NCI-H2196 treated with DMSO at 0.1 percent for 48 hours (cell line): ENCODE results near the gene CAPN5.
"Not testable (repeated sequence)": the region's sequence is repeated elsewhere in the genome, so short reads cannot be mapped to it uniquely, and the experiment has no call there.

ENCODE experiments used
- DNase-seq: peaks from one replicate; lab custom pipeline; 2025; ENCODE audit not compliant: unreplicated experiment; lab: John Stamatoyannopoulos, UW

Gene CAPN5

GRCh38 chr11:77042111-77042726 lies 24.6 kb upstream of the CAPN5 start:
- no peak for DNase-seq

- DNase-seq: no peak
Observed at GRCh38 chr11:77044356-77044755, 22.4 kb upstream of the CAPN5 start.

GRCh38 chr11:77044886-77045285 lies 21.9 kb upstream of the CAPN5 start:
- no peak for DNase-seq

- no peak for DNase-seq
Observed at GRCh38 chr11:77046060-77046501, 20.7 kb upstream of the CAPN5 start.

- DNase-seq: peak; percentile 77
Observed at GRCh38 chr11:77047007-77047927, 19.5 kb upstream of the CAPN5 start.

GRCh38 chr11:77047928-77048446 lies 18.8 kb upstream of the CAPN5 start:
- not testable (repeated sequence) for DNase-seq

- DNase-seq: no peak
Observed at GRCh38 chr11:77049026-77049425, 17.7 kb upstream of the CAPN5 start.

- DNase-seq: no peak
Observed at GRCh38 chr11:77051511-77051910, 15.3 kb upstream of the CAPN5 start.

GRCh38 chr11:77052518-77052917 lies 14.3 kb upstream of the CAPN5 start:
- DNase-seq: no peak

GRCh38 chr11:77053217-77054015 lies 13.4 kb upstream of the CAPN5 start:
- no peak for DNase-seq

GRCh38 chr11:77054084-77054483 lies 12.7 kb upstream of the CAPN5 start:
- no peak for DNase-seq

- DNase-seq: no peak
Observed at GRCh38 chr11:77055101-77055561, 11.6 kb upstream of the CAPN5 start.

GRCh38 chr11:77055913-77056312 lies 10.9 kb upstream of the CAPN5 start:
- DNase-seq: no peak

GRCh38 chr11:77056814-77057402 lies 9.9 kb upstream of the CAPN5 start:
- DNase-seq: no peak

GRCh38 chr11:77057938-77058474 lies 8.8 kb upstream of the CAPN5 start:
- no peak for DNase-seq

- DNase-seq: no peak
Observed at GRCh38 chr11:77058900-77059299, 7.9 kb upstream of the CAPN5 start.

- DNase-seq: no peak
Observed at GRCh38 chr11:77059806-77060205, 7.0 kb upstream of the CAPN5 start.

GRCh38 chr11:77060234-77060633 lies 6.5 kb upstream of the CAPN5 start:
- DNase-seq: no peak

GRCh38 chr11:77061258-77061657 lies 5.5 kb upstream of the CAPN5 start:
- DNase-seq: not testable (repeated sequence)

GRCh38 chr11:77062924-77063323 lies 3.8 kb upstream of the CAPN5 start:
- DNase-seq: no peak
